ENCODE measurements around the gene HIPK2.

The HIPK2 gene

GRCh38 chr7:139651308-139651707 lies 126.5 kb downstream of the HIPK2 start:
- TF ChIP-seq, protein P1, sequence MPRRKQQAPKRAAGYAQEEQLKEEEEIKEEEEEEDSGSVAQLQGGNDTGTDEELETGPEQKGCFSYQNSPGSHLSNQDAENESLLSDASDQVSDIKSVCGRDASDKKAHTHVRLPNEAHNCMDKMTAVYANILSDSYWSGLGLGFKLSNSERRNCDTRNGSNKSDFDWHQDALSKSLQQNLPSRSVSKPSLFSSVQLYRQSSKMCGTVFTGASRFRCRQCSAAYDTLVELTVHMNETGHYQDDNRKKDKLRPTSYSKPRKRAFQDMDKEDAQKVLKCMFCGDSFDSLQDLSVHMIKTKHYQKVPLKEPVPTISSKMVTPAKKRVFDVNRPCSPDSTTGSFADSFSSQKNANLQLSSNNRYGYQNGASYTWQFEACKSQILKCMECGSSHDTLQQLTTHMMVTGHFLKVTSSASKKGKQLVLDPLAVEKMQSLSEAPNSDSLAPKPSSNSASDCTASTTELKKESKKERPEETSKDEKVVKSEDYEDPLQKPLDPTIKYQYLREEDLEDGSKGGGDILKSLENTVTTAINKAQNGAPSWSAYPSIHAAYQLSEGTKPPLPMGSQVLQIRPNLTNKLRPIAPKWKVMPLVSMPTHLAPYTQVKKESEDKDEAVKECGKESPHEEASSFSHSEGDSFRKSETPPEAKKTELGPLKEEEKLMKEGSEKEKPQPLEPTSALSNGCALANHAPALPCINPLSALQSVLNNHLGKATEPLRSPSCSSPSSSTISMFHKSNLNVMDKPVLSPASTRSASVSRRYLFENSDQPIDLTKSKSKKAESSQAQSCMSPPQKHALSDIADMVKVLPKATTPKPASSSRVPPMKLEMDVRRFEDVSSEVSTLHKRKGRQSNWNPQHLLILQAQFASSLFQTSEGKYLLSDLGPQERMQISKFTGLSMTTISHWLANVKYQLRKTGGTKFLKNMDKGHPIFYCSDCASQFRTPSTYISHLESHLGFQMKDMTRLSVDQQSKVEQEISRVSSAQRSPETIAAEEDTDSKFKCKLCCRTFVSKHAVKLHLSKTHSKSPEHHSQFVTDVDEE (CRISPR knock-in tag; IDR thresholded peaks at IDR 0.05) = no peak
- TF ChIP-seq CREB5 (CRISPR knock-in tag; IDR thresholded peaks at IDR 0.05; ENCODE audit: low read depth) = no peak
- TF ChIP-seq BACH2 (CRISPR knock-in tag; IDR thresholded peaks at IDR 0.05; ENCODE audit: borderline replicate concordance) = no peak
- no peak for ATAC-seq

DNA sequence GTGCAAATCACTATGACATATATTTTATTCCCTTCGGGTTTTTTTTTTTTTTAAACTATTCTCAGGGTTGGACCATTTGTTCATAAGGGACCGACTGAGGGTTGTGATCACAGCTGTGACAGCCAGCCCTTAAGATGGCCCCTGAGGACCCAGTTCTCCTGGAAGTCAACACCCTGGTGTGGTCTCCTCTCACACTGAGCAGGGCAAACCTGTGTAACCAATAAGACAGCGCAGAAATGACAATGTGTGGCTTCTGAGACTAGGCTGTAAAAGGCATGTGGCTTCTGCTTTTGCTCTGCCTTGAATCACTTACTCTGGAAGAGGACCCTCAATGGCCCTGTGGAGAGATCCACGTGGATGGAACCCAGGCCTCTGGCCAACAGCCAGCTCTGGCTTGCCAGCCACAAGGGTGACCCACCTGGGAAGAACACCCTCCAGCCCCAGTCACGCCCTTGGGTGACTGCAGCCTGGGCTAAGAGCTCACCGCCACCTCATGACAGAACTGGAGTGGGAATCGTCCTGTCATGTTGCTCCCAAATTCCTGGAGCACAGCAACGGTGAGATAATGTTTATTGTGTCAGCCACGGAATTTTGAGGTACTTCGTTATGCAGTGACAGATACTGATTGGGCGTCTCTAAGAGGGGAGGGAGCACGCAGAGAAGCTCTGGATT lies 127.2 kb downstream of the HIPK2 start:
- no peak for ATAC-seq
- TF ChIP-seq ZFP30 (CRISPR knock-in tag; IDR thresholded peaks at IDR 0.05) = no peak
- TF ChIP-seq ZC3H10 (CRISPR knock-in tag; IDR thresholded peaks at IDR 0.05) = no peak
- no peak for TF ChIP-seq CSRNP3 (CRISPR knock-in tag; IDR thresholded peaks at IDR 0.05)
- no peak for TF ChIP-seq CREB5 (CRISPR knock-in tag; IDR thresholded peaks at IDR 0.05; ENCODE audit: low read depth)
- no peak for TF ChIP-seq SNAI2 (CRISPR knock-in tag; IDR thresholded peaks at IDR 0.05)
- TF ChIP-seq TOX (CRISPR knock-in tag; IDR thresholded peaks at IDR 0.05; ENCODE audit: borderline replicate concordance) = no peak
- no peak for TF ChIP-seq ZNF565 (CRISPR knock-in tag; conservative IDR thresholded peaks at IDR 0.05; ENCODE audit: low read depth)
- TF ChIP-seq BACH2 (CRISPR knock-in tag; IDR thresholded peaks at IDR 0.05; ENCODE audit: borderline replicate concordance) = no peak
- no peak for TF ChIP-seq GLIS3 (CRISPR knock-in tag; IDR thresholded peaks at IDR 0.05)
- no peak for TF ChIP-seq ESRRG (CRISPR knock-in tag; IDR thresholded peaks at IDR 0.05)
- TF ChIP-seq ISL1 (CRISPR knock-in tag; IDR thresholded peaks at IDR 0.05) = no peak
- TF ChIP-seq, protein P2, sequence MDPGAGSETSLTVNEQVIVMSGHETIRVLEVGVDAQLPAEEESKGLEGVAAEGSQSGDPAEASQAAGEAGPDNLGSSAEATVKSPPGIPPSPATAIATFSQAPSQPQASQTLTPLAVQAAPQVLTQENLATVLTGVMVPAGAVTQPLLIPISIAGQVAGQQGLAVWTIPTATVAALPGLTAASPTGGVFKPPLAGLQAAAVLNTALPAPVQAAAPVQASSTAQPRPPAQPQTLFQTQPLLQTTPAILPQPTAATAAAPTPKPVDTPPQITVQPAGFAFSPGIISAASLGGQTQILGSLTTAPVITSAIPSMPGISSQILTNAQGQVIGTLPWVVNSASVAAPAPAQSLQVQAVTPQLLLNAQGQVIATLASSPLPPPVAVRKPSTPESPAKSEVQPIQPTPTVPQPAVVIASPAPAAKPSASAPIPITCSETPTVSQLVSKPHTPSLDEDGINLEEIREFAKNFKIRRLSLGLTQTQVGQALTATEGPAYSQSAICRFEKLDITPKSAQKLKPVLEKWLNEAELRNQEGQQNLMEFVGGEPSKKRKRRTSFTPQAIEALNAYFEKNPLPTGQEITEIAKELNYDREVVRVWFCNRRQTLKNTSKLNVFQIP (CRISPR knock-in tag; IDR thresholded peaks at IDR 0.05; ENCODE audit: borderline replicate concordance, low read depth) = no peak
- TF ChIP-seq ZNF70 (CRISPR knock-in tag; IDR thresholded peaks at IDR 0.05) = no peak
- no peak for TF ChIP-seq TCF4 (CRISPR knock-in tag; IDR thresholded peaks at IDR 0.05; ENCODE audit: borderline replicate concordance)
- TF ChIP-seq, protein P3, sequence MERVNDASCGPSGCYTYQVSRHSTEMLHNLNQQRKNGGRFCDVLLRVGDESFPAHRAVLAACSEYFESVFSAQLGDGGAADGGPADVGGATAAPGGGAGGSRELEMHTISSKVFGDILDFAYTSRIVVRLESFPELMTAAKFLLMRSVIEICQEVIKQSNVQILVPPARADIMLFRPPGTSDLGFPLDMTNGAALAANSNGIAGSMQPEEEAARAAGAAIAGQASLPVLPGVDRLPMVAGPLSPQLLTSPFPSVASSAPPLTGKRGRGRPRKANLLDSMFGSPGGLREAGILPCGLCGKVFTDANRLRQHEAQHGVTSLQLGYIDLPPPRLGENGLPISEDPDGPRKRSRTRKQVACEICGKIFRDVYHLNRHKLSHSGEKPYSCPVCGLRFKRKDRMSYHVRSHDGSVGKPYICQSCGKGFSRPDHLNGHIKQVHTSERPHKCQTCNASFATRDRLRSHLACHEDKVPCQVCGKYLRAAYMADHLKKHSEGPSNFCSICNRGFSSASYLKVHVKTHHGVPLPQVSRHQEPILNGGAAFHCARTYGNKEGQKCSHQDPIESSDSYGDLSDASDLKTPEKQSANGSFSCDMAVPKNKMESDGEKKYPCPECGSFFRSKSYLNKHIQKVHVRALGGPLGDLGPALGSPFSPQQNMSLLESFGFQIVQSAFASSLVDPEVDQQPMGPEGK (CRISPR knock-in tag; IDR thresholded peaks at IDR 0.05; ENCODE audit: borderline replicate concordance) = no peak
- no peak for TF ChIP-seq ZFP3 (CRISPR knock-in tag; IDR thresholded peaks at IDR 0.05)
- TF ChIP-seq ZNF8 (CRISPR knock-in tag; IDR thresholded peaks at IDR 0.05) = no peak

GRCh38 chr7:139648941-139649425 lies 128.8 kb downstream of the HIPK2 start:
- no peak for ATAC-seq
- TF ChIP-seq, protein P2 (CRISPR knock-in tag; IDR thresholded peaks at IDR 0.05; ENCODE audit: borderline replicate concordance, low read depth) = no peak
- TF ChIP-seq CREB5 (CRISPR knock-in tag; IDR thresholded peaks at IDR 0.05; ENCODE audit: low read depth) (no peak), ZNF70 (CRISPR knock-in tag; IDR thresholded peaks at IDR 0.05) (no peak), BACH2 (CRISPR knock-in tag; IDR thresholded peaks at IDR 0.05; ENCODE audit: borderline replicate concordance) (no peak), ARNTL (CRISPR knock-in tag; IDR thresholded peaks at IDR 0.05; ENCODE audit: borderline replicate concordance, low read depth) (no peak), RARB (CRISPR knock-in tag; IDR thresholded peaks at IDR 0.05) (no peak), ZNF8 (CRISPR knock-in tag; IDR thresholded peaks at IDR 0.05) (no peak), ZC3H10 (CRISPR knock-in tag; IDR thresholded peaks at IDR 0.05) (no peak), PPARA (CRISPR knock-in tag; IDR thresholded peaks at IDR 0.05; ENCODE audit: borderline replicate concordance) (no peak), SNAI2 (CRISPR knock-in tag; IDR thresholded peaks at IDR 0.05) (no peak), ZFP3 (CRISPR knock-in tag; IDR thresholded peaks at IDR 0.05) (no peak), TOX (CRISPR knock-in tag; IDR thresholded peaks at IDR 0.05; ENCODE audit: borderline replicate concordance) (no peak)
